Measurements from ENCODE around the gene DPP7. TPM values are rescaled to one million over a fixed set of nuclear protein-coding genes. Genes with fewer than 3 reads are reported as not detected.

Gene DPP7
- total RNA-seq, 2 experiments from 2014 or later = 162 to 167 TPM

DNA sequence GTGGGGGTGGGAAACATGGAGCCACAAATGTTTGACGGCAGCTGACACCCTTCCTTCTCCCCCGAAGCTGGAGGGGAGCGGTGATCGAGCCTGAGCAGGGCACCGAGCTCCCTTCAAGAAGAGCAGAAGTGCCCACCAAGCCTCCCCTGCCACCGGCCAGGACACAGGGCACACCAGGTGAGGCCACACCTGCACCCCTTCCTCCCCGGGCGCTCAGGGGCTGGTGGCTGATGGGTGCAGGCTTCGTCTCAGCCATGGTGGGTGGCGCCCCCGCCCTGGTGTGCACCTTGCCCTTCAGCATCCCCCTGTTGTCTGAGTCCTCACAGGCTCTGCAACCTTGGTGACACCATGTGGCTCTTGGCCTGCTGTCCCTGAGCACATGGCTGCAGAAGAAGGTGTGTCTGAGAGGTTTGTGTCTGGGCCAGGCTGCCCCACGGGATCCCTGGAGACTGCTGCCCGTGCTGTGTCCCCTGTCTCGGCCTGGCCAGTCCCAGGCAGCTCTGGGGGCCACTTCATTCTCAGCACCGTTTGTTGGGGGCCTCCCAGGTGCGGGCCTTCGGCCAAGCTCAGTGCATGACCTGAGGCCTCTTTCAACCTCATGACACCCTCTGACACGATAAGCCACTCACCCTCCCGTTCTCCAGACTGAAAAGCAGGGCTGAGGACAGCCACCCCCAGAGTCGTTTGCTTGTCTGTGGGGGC, 16.6 kb downstream of the DPP7 start:
- CTCF ChIA-PET = interaction anchor here (0.5 kb wide), 1 partner anchor 23 kb away, joined by 7 read pairs; no protein-coding TSS in a partner anchor
- no peak overlapping the region for H3K4me3 Mint-ChIP-seq
- H3K9me3 Mint-ChIP-seq = no peaks in the 10 kb centered on the region
- no peaks in the 10 kb centered on the region for H3K27me3 Mint-ChIP-seq (ENCODE audit: low read depth)
- no peak for DNase-seq
- H3K36me3 Mint-ChIP-seq (ENCODE audit: low read depth) = peaks cover 7% of the 10 kb centered on the region
- no peak overlapping the region for H3K27ac Mint-ChIP-seq
- peaks cover 19% of the 10 kb centered on the region for H3K4me1 Mint-ChIP-seq (ENCODE audit: low read depth)
- intact Hi-C loops (cut with micrococcal nuclease) = loop anchor here (2.0 kb wide), 1 partner anchor 53 kb away; no protein-coding TSS in a partner anchor

DNA sequence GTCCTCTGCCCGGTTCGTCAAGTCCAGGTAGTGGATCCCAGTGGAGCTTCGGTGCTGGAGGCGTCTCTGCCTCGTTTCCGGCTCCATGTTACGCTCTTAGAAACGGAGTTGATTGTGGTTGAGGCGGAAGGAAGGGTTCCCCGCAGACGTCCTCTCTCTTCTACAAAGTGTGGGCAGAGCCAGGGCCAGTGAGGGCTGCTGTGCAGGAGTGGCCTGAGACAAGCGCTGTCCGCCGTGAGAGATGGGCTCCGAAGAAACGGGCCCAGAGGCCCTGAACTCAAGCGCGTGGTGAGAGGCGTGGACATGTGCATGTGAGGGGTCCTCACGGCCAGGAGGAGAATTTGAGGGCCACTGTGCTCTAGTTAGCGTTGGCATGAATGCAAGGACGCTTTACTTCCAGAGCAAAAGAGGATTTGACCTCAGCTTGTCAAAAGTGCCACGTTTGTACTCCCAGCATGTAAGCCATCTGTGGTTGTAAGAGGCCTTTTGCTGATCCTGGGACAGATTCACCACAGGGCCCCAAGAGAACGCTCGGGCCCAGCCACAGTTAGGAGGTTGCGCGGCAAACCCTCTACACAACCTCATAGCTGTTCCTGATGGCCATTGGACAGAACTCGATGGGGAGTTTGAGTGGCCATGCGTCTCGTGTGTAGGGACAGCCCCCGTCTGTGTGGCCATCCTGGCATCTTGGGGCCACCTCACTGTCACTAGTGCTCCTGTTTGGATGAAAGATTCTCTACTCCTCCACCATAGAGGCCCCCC, 17.6 kb downstream of the DPP7 start:
- Mint-ChIP-seq H3K27ac (no peak overlapping the region), H3K27me3 (ENCODE audit: low read depth) (no peaks in the 10 kb centered on the region), H3K36me3 (ENCODE audit: low read depth) (peaks cover 7% of the 10 kb centered on the region), H3K9me3 (no peaks in the 10 kb centered on the region), H3K4me3 (no peak overlapping the region), H3K4me1 (ENCODE audit: low read depth) (peaks cover 19% of the 10 kb centered on the region)
- intact Hi-C loops (cut with micrococcal nuclease) = loop anchor here (2.0 kb wide), 1 partner anchor 54 kb away; no protein-coding TSS in a partner anchor
- CTCF ChIA-PET = interaction anchor here (0.5 to 1.9 kb wide), 6 partner anchors 23 to 141 kb away, joined by 3 to 7 read pairs (median 5); no protein-coding TSS in a partner anchor
- DNase-seq = no peak

GRCh38 chr9:137095664-137096517, 18.6 kb downstream of the DPP7 start:
- Mint-ChIP-seq H3K4me1 (ENCODE audit: low read depth) (peaks cover 19% of the 10 kb centered on the region), H3K36me3 (ENCODE audit: low read depth) (peaks cover 7% of the 10 kb centered on the region), H3K4me3 (peak overlapping the region; percentile 66), H3K27ac (peak overlapping the region; percentile 88), H3K27me3 (ENCODE audit: low read depth) (no peaks in the 10 kb centered on the region), H3K9me3 (no peaks in the 10 kb centered on the region)
- peak; percentile 95 for DNase-seq
- CTCF ChIA-PET = interaction anchor here (0.6 to 1.9 kb wide), 16 partner anchors 9 to 309 kb away, joined by 3 to 8 read pairs (median 4); partner anchors contain the start of genes FUT7, MAN1B1 and UAP1L1
- intact Hi-C loops (cut with micrococcal nuclease) = loop anchor here (1.0 to 2.0 kb wide), 4 partner anchors 9 to 305 kb away; partner anchors contain the start of genes DPP7 and TMEM141

GRCh38 chr9:137089232-137089947, 25.1 kb downstream of the DPP7 start:
- no peak overlapping the region for H3K27ac Mint-ChIP-seq
- H3K36me3 Mint-ChIP-seq (ENCODE audit: low read depth) = peaks cover 6% of the 10 kb centered on the region
- no peak overlapping the region for H3K4me3 Mint-ChIP-seq
- no peaks in the 10 kb centered on the region for H3K9me3 Mint-ChIP-seq
- DNase-seq = no peak
- no peaks in the 10 kb centered on the region for H3K27me3 Mint-ChIP-seq (ENCODE audit: low read depth)
- peaks cover 34% of the 10 kb centered on the region for H3K4me1 Mint-ChIP-seq (ENCODE audit: low read depth)
- CTCF ChIA-PET = interaction anchor here (1.3 to 1.9 kb wide), 4 partner anchors 21 to 60 kb away, joined by 3 to 7 read pairs (median 4); no protein-coding TSS in a partner anchor
- intact Hi-C loops (cut with micrococcal nuclease) = loop anchor here (5.0 kb wide), 2 partner anchors 38 to 687 kb away; partner anchors contain the start of gene SNAPC4

GRCh38 chr9:137088121-137088520, 26.4 kb downstream of the DPP7 start:
- CTCF ChIA-PET = interaction anchor here (1.1 to 1.9 kb wide), 4 partner anchors 11 to 58 kb away, joined by 4 to 7 read pairs (median 4); partner anchors contain the start of gene UAP1L1
- intact Hi-C loops (cut with micrococcal nuclease) = loop anchor here (5.0 kb wide), 2 partner anchors 39 to 686 kb away; partner anchors contain the start of gene SNAPC4
- H3K27me3 Mint-ChIP-seq (ENCODE audit: low read depth) = no peaks in the 10 kb centered on the region
- peaks cover 36% of the 10 kb centered on the region for H3K4me1 Mint-ChIP-seq (ENCODE audit: low read depth)
- peaks cover 6% of the 10 kb centered on the region for H3K36me3 Mint-ChIP-seq (ENCODE audit: low read depth)
- H3K4me3 Mint-ChIP-seq = peak overlapping the region; percentile 83
- no peak for DNase-seq
- H3K9me3 Mint-ChIP-seq = no peaks in the 10 kb centered on the region
- no peak overlapping the region for H3K27ac Mint-ChIP-seq

- CTCF ChIA-PET = interaction anchor here (1.1 to 3.4 kb wide), 8 partner anchors 8 to 58 kb away, joined by 4 to 28 read pairs (median 6); partner anchors contain the start of genes NPDC1 and UAP1L1
- Mint-ChIP-seq H3K36me3 (ENCODE audit: low read depth) (peaks cover 6% of the 10 kb centered on the region), H3K9me3 (no peaks in the 10 kb centered on the region), H3K27ac (peak overlapping the region; percentile 75), H3K4me1 (ENCODE audit: low read depth) (peaks cover 36% of the 10 kb centered on the region), H3K27me3 (ENCODE audit: low read depth) (no peaks in the 10 kb centered on the region), H3K4me3 (peak overlapping the region; percentile 83)
- intact Hi-C loops (cut with micrococcal nuclease) = loop anchor here (1.0 to 5.0 kb wide), 5 partner anchors 8 to 685 kb away; partner anchors contain the start of gene SNAPC4
- peak; percentile 22 for DNase-seq
Observed at GRCh38 chr9:137087409-137087925, 27.1 kb downstream of the DPP7 start.

GRCh38 chr9:137086531-137087408, 27.8 kb downstream of the DPP7 start, which contains the start of gene MAN1B1:
MAN1B1 (plus strand) TSS chr9:137086985; CDS start chr9:137087000, 15 bp downstream.
- Mint-ChIP-seq H3K27ac (peak within 1 kb of the TSS; percentile 89), H3K36me3 (ENCODE audit: low read depth) (peaks cover 6% of the 10 kb centered on the region), H3K9me3 (no peaks in the 10 kb centered on the region), H3K27me3 (ENCODE audit: low read depth) (no peaks in the 10 kb centered on the region), H3K4me3 (peak within 1 kb of the TSS; percentile 89), H3K4me1 (ENCODE audit: low read depth) (peaks cover 36% of the 10 kb centered on the region)
- CTCF ChIA-PET = interaction anchor here (0.6 to 3.4 kb wide), 8 partner anchors 9 to 139 kb away, joined by 3 to 28 read pairs (median 5); partner anchors contain the start of genes NPDC1 and UAP1L1
- intact Hi-C loops (cut with micrococcal nuclease) = loop anchor here (1.0 to 5.0 kb wide), 9 partner anchors 9 to 684 kb away; partner anchors contain the start of genes FBXW5, SAPCD2, SNAPC4 and TMEM141
- peak; percentile 100 for DNase-seq

- peaks cover 6% of the 10 kb centered on the region for H3K36me3 Mint-ChIP-seq (ENCODE audit: low read depth)
- H3K4me1 Mint-ChIP-seq (ENCODE audit: low read depth) = peaks cover 36% of the 10 kb centered on the region
- H3K27me3 Mint-ChIP-seq (ENCODE audit: low read depth) = no peaks in the 10 kb centered on the region
- peak overlapping the region; percentile 89 for H3K27ac Mint-ChIP-seq
- no peaks in the 10 kb centered on the region for H3K9me3 Mint-ChIP-seq
- peak overlapping the region; percentile 89 for H3K4me3 Mint-ChIP-seq
- intact Hi-C loops (cut with micrococcal nuclease) = loop anchor here (1.0 to 5.0 kb wide), 8 partner anchors 16 to 684 kb away; partner anchors contain the start of genes FBXW5, SAPCD2, SNAPC4 and TMEM141
- DNase-seq = peak; percentile 37
- CTCF ChIA-PET = interaction anchor here (1.3 to 3.4 kb wide), 6 partner anchors 10 to 138 kb away, joined by 4 to 28 read pairs (median 6); partner anchors contain the start of gene NPDC1
Observed at GRCh38 chr9:137085920-137086530, 28.5 kb downstream of the DPP7 start.

GRCh38 chr9:137084526-137084925, 30.0 kb downstream of the DPP7 start:
- peaks cover 32% of the 10 kb centered on the region for H3K4me1 Mint-ChIP-seq (ENCODE audit: low read depth)
- no peak for DNase-seq
- no peaks in the 10 kb centered on the region for H3K27me3 Mint-ChIP-seq (ENCODE audit: low read depth)
- peaks cover 4% of the 10 kb centered on the region for H3K36me3 Mint-ChIP-seq (ENCODE audit: low read depth)
- CTCF ChIA-PET = interaction anchor here (1.1 to 3.4 kb wide), 2 partner anchors 17 to 38 kb away, joined by 5 to 28 read pairs; partner anchors contain the start of gene NPDC1
- no peak overlapping the region for H3K27ac Mint-ChIP-seq
- intact Hi-C loops (cut with micrococcal nuclease) = no loop called here
- H3K4me3 Mint-ChIP-seq = no peak overlapping the region
- no peaks in the 10 kb centered on the region for H3K9me3 Mint-ChIP-seq

Data from activated naive CD4-positive, alpha-beta T cell treated with anti-CD3 and anti-CD28 coated beads for 36 hours (primary cell).